GM21737 (cell line): ENCODE data around the gene RRP1B.
"Not testable (repeated sequence)": the region's sequence is repeated elsewhere in the genome, so short reads cannot be mapped to it uniquely, and the experiment has no call there.

Source experiments
- ATAC-seq: cut with Tn5 transposase; IDR thresholded peaks from one replicate; pipeline ENCODE4 v1.9.1; 2021; ENCODE audit warnings: mild to moderate bottlenecking, moderate library complexity; ENCODE audit not compliant: unreplicated experiment

The RRP1B gene

DNA sequence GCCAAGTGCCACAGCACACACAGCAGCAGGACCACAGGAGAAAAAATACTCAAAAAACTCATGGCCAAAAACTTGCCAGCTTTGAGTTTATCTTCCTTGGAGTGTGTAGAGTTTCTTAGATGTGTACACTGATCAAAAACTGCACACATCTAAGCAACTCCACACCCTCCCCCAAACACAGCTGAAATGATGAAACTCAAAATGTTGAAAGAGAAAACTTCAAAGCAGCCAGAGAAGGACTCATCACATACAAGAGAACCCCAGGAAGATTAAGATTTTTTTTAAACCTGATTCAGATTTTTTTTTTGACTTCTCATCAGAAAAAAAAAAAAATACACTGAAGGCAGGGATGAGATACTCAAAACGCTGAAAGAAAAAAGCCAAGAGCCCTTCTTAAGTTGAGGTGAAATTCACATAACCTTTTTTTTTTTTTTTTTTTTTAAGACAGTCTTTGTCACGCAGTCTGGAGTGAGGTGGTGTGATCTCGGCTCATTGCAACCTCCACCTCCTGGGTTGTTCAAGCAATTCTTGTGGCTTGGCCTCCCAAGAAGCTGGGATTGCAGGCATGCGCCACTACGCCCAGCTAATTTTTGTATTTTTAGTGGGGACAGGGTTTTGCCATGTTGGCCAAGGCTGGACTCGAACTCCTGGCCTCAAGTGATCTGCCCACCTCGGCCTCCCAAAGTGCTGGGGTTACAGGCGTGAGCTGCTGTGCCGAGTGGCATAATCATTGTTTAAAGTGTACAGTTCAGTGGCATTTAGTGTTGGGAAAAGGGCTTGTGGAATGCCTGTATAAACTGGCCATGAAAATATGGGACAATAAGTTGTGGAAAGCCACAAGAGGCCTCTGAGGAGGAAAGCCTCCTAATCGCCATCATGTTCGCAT, 38.6 kb downstream of the RRP1B start:
- no peak for ATAC-seq

DNA sequence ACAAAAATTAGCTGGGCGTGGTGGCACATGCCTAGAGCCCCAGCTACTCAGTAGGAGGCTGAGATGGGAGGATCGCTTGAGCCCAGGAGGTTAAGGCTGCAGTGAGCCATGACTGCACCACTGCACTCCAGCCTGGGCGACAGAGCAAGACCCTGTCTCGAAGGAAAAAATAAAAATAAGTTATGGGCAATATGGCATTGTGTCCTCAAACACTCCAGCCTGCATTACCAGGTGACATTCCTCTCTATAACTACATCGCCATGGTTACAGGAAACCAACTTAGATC, 40.1 kb downstream of the RRP1B start:
- not testable (repeated sequence) for ATAC-seq

DNA sequence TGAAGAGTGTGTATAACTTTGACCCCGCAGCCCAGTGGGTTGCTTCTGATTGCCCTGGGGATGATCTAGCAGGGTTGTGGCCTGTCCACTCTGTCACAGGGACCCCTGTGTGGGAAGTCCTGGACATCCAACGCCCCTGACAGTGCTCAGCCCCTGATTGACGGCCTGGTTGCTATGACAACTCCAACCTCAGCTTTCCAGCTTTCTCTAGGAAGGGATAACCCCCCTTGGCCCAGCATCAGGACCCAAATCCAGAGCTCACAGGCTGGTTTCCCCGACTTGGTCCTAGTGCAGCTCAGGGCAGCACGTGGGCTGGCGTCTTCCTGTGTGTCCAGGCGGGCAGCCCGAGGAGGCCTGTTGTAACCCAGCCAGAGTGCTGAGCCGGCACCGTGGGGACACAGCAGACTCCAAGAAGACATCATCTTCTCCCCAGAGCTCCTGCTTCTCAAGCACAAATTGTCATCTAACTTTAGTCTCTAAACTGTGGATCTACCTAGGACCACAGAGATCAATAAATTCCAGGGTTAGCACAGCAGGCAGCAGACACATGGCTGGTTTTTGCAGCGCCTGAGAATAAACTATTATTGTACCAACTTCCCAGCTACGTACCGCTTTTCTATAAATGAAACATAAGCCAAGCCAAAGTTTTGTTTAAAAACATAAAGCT, 40.7 kb downstream of the RRP1B start:
- ATAC-seq: no peak

DNA sequence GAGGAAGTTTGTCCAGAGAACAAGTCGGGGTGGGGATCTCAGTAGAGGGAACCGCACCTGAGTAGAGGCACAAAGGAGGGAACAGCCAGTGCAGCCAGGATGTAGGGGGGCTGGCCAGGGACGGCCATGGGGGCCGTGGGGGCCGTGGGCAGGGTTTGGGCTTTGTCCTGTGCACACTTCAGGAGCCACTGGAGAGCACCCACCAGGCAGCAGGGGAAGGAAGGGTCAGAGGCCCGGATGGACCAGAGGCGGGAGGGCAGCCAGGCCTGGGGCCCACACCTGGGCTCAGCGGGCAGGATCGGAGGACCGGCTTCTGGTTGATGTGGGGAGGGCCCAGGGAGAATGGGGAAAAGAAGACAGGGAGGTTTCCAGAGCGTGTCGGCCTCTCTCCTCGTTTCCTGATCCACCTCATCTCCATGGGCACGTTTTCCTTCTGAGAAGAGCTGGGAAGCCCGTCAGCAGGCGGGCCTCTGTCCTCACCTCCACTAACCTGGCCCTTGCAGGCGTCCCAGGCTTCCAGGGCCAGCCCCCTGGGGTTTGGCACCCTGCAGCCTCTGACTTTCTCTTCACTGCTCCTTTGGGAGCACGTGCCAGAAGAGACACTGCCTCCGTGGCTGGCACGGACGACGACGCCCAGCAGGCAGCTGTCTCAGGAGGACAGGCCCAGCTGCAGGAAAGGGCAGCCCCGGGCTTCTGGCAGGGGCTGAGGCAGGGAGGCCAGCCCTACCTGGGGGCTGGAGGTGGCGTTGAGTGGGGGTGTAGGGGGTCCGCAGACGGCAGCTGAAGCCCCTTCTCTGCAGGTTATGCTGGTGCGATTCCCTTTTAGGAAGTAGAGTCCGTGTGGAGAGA, 42.8 kb downstream of the RRP1B start:
- no peak for ATAC-seq

DNA sequence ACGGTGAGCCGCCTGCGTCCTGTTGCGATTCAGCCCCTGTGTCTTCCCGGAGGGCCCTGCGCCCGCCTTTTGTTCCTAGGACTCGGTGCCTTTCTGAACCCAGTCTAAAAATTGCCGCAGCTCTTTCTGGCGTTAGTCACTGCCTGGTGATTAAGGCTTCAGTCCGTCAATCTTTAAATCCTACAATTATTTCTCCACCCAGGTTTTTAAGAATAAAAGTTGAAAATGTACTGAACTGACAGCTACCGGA, 43.4 kb downstream of the RRP1B start:
- no peak for ATAC-seq

DNA sequence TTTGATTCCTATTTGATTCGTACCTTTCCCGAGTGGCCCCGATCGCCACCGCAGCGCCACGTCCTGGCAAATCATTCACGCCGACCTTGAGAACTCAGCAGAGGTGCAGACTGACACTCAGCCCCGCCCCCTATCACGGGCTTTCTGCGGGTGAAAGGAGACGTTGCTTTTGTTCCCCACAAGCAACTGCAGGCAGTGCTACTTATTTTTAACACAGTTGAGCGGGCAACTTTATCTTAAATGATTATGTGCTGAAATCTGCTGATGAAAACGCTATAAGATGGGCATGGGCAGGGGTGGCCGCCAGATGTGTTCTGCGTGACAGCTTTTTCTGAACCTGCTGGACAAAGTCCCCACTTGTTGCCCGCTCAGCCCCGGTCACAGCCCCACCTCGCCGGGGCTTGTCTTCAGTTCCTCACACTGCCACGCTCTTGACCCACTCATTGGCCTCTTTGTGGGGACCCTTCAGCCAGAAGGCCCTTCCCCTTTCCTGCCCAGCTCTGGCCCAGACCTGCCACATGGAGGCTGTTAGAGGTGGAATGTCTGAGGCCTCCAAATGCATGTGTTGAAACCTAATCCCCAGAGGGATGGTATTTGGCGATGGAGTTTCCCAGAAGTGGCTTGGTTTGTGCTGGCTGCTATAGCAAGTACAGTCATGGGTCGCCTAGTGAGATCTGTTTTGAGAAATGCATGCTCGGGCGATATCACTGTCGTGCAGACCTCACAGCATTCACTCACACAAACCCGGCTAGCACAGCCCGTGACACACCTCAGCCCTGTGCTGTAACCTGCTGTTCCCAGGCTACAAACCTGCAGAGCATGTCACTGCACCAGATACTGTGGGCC, 43.9 kb downstream of the RRP1B start:
- no peak for ATAC-seq

DNA sequence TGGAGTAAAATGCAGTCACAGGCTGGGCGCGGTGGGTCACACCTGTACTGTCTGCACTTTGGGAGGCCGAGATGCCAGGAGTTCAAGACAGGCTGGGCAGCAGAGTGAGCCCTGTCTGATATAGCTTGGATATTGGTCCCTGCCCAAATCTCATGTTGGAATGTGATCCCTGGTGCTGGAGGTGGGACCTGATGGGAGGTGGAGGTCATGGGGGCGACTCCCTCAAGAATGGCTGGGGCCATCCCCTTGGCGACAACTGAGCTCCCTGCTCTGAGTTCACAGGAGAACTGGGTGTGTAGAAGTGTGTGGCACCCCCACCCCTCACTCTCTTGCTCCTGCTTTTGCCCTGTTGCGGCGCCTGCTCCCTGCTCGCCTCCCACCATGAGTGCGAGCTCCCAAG, 48.1 kb downstream of the RRP1B start:
- ATAC-seq: no peak

DNA sequence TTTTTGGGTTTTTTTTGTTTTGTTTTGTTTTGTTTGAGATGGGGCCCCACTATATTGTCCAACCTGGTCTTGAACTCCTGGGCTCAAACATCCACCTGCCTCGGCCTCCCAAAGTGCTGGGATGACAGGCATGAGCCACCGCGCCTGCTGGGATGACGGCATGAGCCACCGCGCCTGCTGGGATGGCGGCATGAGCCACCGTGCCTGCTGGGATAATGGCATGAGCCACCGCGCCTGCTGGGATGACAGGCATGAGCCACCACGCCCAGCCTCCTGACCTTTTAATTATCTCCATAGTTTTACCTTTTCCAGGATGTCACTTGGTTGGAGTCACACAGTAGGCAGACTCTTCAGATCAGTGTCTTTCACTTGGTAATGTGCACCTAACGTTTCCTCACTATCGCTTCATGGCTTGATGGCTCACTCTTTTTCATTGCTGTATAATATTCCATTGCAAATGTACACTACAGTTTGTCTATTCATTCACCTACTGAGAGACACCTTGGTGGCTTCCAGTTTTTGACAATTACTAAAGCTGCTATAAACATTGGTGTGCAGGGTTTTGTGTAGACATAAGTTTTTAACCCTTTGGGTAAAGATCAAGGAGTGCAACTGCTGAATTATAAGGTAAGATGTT, 49.5 kb downstream of the RRP1B start:
- ATAC-seq: no peak

DNA sequence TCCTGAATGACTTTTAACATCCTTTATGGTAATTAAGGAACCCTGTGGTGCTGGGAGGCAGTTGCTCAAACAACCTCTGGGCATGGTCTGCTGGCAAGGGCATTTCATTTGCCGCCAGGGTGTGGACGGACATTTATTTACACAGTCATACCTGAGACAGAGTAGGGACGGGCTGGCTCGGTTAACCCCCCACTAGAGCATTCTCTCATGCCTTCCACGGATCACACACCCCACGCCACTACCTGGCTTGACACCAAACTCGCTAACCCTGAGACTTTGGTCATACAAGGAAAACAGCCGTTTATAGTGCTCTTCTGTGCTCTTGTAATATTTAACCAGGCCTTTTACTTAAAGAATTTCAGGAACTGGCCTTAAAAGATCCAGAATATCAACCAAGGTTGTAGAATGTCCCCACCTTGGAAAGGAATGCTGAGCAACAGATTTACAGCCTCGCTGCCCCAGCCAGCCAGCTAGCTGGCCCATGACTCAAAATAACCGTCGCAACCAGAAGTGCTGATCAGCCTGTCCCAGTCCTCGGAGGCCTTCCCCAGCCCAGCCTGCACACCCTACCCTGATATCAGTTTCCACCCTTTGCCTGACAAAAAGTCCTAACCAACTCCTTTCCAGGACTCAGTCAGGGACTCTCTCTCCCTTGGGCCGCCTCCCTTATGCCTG, 53.0 kb downstream of the RRP1B start:
- ATAC-seq: no peak

DNA sequence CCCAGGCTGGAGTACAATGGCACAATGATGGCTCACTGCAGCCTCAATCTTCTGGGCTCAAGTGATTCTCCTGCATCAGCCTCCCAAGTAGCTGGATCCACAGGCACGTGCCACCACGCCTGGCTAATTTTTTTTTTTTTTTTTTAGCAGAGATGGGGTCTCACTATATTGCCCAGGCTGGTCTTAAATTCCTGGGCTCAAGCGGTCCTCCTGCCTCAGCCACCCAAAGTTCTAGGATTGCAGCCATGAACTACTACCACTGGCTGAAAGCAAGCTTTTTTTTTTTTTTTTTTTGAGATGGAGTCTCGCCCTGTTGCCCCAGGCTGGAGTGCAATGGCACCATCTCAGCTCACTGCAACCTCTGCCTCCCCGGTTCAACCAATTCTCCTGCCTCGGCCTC, 53.8 kb downstream of the RRP1B start:
- not testable (repeated sequence) for ATAC-seq

DNA sequence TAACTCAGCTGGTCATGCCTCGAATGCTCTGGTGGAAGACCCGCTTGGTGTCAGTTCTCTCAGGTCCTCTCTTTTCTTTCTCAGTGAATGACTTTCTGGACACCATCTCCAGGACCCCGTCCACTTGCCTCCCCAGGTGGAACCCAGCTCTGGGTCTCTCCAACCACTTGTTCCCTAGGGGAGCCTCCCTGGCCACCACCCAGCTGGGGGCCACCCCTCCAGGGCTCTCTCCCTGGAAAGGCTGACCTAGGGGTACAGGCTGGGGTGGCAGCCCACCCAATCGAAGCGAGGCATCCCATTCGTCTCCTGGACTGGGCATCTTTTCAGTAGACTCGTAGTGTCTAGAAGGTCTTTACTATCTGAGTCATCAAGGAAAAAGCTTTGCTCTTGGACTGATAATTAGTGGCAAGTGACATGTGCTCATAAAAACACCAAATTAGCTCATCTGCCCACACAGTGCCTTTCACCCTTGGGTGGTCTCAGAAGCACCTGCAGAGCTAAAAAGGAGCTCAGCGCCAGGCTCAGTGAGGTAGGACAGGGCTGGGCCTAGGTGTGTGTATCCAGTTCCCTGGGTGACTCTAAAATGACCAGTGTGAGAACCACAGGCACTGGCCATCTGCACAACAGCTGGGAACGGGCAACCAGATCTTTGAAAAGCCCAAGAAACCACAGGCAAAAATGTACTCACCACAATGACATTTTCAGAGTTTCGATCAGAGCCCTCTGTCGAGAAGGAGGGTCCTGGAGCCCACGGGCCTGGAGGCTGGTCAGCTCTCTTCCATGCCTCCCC, 57.2 kb downstream of the RRP1B start:
- no peak for ATAC-seq

DNA sequence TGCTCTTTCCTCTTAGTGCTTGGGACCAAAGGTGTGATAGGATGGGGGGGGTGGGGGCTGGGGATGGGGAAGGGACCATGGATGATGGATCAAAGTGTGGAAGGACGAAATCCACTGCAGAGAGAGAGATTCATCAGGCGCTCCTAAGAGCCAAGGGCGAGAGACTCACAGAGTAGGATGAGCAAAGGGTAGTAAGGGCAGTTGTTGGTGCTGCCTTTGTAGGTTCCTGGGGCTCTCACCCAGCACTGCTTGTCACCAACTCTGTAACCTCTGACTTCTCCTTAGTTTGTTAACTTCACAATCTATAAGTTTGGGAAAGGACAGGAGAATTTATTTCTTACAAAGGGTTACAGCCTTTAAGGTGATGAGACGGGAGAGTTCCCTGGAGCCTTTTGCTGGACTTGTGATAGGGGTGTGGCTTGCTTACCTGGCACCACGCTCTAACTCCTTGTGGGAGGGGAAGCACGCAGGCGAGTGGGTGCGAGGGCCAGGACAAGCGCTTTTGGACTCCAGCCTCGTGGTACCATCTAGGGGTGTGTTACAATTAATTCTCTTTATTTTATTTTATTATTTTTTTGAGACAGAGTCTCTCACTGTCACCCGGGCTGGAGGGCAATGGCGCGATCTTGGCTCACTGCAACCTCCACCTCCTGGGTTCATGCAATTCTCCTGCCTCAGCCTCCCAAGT, 58.0 kb downstream of the RRP1B start:
- no peak for ATAC-seq

DNA sequence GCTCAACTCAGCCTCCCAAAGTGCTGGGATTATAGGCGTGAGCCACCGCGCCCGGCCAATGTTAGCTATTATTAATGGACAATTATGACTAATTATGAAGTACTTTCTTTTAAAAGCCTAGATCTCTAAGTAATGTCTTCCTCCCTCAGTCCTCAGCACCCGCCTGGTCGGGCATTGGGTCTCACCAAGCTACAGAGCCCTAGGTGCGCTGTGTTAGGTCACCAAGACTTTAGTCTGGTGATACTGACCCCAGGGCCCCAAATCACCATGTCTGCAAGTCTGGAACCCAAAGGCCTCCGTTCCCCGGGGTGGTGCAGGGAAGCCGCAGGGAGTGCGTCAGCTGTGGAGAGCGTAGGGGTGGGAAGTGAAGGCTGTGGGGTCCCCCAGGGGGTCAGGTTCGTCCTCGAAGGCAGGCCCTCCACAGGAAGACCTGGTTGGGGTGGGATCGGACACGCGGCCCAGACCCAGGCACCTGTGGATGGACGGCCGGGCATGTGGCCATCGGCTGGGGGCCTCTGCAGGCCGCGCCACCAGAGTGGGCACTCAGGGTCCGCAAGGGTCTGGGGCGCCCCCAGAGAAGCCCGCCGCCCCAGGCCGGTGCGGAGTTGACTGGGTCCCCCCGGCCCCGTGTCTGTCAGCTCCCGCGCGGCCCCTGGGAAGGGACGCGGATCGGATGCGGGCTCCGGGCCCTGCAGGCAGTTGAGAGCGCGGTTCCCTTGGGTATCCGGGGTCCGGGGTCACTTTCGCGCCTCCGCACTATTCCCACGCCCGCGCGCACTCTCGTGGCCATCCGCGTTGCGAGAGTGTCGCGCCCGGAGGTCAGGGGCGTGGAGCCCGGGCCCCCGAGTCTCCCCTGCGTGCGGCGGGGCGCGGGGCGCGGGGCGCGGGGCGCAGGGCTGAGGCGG, 58.9 kb downstream of the RRP1B start:
- ATAC-seq: no peak

DNA sequence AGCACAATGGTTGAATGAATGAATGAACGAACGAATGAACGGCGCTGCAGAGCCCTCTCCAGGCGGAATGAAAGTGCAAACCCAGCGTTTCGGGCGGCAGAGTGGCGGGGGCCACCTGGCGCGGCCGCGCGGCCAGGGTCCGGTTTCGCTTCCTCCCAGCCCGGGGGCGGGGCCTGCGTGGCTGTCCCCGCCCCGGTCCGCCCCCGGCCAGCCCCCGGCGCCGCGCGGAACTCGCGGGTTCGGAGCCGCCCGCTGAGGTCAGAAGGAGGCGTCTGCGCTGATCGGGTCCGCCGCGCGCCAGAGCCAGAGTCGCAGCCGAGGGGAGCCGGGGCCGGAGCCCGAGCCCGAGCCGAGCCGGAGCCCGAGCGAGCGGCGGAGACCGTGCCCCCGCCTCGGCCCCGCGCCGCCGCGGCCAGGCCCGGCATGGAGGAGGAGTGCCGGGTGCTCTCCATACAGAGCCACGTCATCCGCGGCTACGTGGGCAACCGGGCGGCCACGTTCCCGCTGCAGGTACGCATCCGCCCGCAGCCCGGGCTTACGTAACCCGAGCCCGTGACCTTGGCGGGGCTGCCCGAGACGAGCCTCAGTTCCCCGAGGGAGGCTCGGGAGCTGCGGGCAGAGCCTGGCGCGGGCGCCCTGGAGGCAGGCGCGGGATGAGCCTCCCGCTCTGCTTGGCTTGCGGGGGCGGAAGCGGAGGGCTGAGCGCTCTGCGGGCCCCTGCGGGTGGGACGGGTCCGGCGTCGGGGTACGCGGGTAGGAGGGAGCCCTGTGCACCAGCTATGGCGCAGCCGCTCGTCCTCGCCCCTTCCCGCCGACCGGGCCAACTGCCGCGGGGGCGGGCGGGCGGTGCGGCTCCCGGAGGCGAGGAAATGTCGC, 59.8 kb downstream of the RRP1B start, which contains the start of gene PDXK:
Gene PDXK (plus strand): TSS at position 258 of the 876 bp plus-strand sequence. CDS start 166 bp downstream, at position 424.
- ATAC-seq: peak; percentile 50

DNA sequence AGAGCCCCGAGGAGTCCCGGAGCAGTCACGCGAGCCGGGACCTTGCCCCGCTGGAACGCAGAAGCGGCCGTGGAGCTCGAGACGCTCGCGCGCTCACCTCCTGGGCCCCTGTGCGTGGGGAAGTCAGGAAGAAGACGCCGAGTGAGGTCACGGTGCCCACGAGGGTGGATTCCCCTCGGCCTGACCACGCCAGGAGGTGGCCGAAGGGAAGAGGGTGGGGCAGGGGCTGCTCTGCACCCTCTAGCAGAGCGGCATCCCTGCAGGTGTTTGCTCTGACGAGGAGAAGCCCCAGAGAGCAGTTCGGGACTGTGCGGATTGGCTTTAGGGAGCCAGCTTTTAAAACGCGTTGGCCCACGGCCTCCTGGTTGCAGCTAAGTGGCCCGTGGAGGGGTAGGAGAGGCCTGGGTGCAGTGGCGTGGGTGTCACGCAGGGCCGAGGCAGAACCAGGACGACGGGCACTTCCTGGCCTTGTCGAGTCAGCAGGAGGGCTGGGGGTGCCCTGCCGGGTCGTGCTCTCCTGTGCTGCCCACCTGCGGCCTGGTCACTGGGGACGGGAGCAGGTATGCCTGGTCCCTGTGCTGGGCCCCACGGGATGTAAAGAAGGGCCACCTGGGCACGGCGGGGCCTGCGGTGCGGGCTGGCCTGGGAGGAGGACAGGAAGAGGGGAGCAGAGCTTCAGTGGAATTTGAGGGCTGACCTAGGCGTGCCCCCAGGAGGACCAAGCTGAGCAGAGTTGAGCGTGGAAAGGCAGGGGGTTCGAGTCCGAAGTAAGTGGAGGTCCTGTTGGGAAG, 60.6 kb downstream of the RRP1B start:
- ATAC-seq: no peak
